Activated CD4-positive, CD25-positive, alpha-beta regulatory T cell treated with anti-CD3 and anti-CD28 coated beads, Interleukin-2, amount 50 U/mL, for 72 hours (primary cell): ENCODE measurements around the gene DHRSX.
"Not testable (repeated sequence)": the region's sequence is repeated elsewhere in the genome, so short reads cannot be mapped to it uniquely, and the experiment has no call there.

Experiments
- DNase-seq: peaks from one replicate; pipeline ENCODE4 v3.0.0; 2021

Gene DHRSX

DNA sequence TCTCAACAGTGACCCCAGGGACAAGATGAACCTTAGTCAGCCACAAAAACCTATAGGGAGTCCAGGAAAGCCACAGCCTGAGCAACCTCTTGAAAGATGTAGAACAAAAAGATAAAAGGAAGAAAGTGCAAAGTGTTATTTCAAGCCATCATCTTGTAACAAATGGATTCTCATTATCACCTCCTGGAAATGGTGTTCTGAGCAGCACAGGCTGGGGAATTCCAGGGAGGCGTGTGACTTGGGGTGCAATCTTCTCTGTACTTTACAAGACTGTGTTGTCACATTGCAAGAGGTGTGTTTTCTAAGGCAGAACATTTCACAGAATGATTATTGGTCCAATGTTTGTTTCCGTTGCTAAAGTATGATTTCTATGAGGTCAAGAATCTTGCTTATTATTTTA is 214.0 kb downstream of the DHRSX start:
- no peak for DNase-seq

DNA sequence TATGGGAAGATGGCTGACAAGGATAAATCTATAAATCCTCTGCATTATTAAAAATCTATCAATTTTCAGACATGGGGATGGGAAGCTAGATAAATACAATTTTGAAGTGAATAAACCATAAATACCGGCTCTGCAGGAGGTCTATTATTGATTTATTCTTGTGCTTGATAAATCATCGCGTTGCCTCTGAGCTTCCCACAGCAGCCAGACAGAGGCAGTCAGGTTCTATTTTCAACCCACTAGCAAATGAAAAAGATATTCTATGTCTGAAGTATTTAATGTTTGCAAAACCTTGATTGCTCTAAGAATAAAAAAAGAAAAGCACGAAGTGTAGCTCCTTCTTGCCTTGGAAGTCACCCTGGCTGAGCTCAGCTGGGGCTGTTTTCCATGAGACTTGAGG is 216.2 kb downstream of the DHRSX start:
- no peak for DNase-seq

- no peak for DNase-seq
These were observed 216.6 kb downstream of the DHRSX start for GRCh38 chrX:2284133-2284532.

DNA sequence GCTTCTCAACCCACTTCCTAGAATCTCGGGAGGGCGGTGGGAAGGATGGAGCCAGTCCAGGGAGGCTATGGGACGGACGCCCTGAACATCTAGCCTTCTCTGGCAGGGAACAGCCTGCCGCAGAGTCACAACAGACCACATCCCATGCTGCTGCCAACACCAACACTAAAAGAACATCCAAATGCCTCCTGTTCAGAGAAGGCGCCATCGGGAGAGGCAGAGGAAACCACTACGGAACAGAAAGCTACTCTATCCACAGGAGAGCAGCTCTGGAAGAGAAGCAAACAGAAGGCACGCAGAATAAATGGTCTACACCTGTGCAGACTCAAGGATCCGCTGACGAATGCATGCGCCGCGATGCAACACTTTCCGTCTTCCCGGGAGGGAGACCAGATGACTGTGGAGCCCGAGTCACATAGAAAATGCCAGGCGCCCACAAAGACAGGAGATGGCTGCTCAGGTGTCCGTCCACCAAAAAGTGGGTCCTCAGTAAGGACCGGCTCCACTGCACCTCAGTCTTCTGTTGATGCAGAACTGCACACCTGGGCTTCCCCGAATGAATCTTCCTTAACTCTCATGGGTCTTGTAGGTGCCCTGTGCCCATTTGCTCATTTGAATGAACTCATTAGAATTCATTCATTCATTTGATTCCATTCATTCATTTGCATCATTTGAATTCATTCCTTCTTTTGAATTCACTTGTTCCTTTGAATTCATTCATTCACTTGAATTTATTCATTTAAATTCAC is 217.5 kb downstream of the DHRSX start:
- no peak for DNase-seq

- DNase-seq, result no peak
These were observed 218.2 kb downstream of the DHRSX start for GRCh38 chrX:2282490-2283090.

GRCh38 chrX:2272337-2272736 is 228.4 kb downstream of the DHRSX start:
- no peak for DNase-seq

DNA sequence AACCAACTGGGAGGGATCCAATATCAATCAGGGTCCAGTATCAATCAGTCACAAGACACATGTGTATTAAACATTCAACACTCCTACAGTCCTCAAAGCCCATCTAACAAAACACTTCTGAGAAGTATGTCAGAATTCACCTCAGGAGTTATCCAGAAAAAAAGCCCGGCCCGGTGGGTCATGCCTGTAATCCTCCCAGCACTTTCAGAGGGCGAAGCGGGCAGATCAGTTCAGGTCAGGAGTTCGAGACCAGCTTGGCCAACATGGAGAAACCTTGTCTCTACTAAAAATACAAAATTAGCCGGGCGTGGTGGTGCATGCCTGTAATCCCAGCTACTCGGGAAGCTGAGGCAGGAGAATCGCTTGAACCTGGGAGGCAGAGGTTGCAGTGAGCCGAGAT is 229.2 kb downstream of the DHRSX start:
- not testable (repeated sequence) for DNase-seq

DNA sequence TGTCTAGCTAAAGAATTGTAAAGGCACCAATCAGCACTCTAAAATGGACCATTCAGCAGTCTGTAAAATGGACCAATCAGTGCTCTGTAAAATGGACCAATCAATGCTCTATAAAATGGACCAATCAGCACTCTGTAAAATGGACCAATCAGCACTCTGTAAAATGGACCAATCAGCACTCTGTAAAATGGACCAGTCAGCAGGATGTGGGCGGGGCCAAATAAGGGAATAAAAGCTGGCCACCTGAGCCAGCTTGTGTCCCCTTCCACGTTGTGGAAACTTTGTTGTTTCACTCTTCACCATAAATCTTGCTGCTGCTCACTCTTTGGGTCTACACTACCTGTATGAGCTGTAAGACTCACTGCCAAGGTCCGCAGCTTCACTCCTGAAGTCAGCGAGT is 230.0 kb downstream of the DHRSX start:
- not testable (repeated sequence) for DNase-seq

GRCh38 chrX:2267890-2268289 is 232.9 kb downstream of the DHRSX start:
- no peak for DNase-seq

DNA sequence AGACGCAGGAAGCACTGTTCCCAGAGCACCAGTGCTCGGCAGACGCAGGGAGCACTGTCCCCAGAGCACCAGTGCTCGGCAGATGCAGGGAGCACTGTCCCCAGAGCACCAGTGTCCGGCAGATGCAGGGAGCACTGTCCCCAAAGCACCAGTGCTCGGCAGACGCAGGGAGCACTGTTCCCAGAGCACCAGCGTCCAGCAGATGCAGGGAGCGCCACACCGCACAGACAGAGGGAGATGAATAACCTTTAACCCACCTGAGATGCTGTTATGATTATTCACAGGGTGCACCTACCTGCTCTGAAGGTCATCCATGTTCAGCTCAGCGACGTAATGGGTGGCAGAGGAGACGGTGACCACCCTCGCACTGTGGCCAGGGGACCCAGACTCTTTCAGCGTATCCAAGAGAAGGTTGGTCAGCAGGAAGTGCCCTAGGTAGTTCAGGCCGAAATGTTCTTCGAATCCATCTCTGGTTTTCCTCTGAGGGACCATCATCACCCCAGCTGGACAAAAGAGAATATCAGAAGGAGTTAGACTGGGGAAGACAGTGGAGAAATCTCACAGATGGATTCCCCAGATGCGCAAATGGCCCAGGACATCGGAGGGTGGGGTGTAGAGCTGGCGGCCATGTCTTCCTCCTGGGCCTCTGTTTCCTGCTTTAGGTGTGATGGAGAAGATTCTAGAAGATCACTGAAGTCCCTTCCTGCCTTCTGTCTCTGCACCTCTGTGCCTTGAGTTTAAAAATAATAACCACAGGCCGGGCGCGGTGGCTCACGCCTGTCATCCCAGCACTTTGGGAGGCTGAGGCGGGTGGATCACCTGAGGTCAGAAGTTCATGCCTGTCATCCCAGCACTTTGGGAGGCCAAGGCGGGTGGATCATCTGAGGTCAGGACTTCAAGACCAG is 234.1 kb downstream of the DHRSX start:
- no peak for DNase-seq

DNA sequence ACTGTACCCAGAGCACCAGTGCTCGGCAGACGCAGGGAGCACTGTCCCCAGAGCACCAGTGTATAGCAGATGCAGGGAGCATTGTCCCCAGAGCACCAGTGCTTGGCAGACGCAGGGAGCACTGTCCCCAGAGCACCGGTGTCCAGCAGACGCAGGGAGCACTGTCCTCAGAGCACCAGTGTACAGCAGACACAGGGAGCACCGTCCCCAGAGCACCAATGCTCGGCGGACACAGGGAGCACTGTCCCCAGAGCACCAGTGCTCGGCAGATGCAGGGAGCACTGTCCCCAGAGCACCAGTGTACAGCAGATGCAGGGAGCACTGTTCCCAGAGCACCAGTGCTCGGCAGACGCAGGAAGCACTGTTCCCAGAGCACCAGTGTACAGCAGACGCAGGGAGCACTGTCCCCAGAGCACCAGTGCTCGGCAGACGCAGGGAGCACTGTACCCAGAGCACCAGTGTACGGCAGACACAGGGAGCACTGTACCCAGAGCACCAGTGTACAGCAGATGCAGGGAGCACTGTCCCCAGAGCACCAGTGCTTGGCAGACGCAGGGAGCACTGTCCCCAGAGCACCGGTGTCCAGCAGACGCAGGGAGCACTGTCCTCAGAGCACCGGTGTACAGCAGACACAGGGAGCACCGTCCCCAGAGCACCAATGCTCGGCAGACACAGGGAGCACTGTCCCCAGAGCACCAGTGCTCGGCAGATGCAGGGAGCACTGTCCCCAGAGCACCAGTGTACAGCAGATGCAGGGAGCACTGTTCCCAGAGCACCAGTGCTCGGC is 234.9 kb downstream of the DHRSX start:
- not testable (repeated sequence) for DNase-seq

- DNase-seq, result no peak
These were observed 236.4 kb downstream of the DHRSX start for GRCh38 chrX:2264179-2265030.

DNA sequence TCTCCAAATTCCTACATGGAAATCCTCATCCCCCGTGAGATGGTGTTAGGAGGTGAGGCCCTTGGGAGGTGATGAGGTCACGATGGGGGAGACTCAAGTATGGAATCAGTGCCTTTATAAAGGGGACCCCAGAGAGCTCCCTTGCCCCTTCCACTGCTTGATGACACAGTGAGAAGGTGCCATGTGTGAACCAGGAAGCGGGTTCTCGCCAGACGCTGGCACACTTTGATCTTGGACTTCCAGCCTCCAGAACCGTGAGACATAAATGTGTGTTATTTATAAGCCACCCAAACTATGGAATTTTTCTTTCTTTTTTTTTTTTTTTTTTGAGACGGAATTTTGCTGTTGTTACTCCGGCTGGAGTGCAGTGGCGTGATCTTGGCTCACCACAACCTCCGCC is 237.6 kb downstream of the DHRSX start:
- DNase-seq, result no peak

GRCh38 chrX:2262668-2263055 is 238.1 kb downstream of the DHRSX start:
- no peak for DNase-seq

- no peak for DNase-seq
These were observed 238.7 kb downstream of the DHRSX start for GRCh38 chrX:2261831-2262667.

- DNase-seq, result no peak
These were observed 248.3 kb downstream of the DHRSX start for GRCh38 chrX:2252331-2253065.

DNA sequence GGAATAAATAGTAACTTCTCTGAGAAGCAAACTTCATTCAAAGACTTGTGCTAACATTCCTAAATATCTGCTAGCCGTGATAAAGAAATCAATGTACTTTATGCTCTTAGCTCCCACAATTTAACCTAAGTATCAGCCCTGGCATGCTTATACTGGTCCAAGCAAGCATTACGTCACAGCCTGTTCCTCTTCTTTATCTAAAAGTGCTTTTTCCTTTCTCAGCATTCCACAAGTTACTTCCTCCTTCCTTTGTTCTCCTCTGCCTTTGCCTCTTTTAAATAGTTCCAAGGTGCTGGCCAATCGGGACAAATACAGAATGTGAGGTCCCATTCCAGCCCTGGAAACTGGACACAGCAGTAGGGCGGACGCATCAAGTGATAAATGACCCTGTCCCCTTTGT is 249.6 kb downstream of the DHRSX start:
- no peak for DNase-seq

DNA sequence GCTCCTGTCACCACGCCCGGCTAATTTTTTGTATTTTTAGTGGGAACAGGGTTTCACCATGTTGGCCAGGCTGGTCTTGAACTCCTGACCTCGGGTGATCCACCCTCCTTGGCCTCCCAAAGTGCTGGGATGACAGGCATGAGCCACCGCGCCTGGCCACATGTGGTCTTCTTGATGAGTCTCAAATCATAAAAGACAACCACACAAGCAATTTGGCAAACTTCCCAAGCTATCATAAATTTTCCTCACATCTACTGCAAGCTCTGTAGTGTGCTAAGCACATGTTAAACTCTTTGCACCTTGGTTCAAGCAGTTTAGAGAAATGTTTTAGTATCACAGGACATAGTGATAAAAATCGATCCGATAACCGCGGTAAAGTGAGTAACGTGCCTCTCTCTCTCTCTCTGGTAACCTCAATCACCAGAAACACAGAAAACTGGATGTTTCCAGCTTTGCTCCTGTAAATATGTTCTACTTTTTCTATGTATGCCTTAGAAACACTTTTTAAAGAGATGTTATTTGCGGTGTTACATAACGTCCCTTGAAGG is 256.8 kb downstream of the DHRSX start:
- DNase-seq, result no peak

DNA sequence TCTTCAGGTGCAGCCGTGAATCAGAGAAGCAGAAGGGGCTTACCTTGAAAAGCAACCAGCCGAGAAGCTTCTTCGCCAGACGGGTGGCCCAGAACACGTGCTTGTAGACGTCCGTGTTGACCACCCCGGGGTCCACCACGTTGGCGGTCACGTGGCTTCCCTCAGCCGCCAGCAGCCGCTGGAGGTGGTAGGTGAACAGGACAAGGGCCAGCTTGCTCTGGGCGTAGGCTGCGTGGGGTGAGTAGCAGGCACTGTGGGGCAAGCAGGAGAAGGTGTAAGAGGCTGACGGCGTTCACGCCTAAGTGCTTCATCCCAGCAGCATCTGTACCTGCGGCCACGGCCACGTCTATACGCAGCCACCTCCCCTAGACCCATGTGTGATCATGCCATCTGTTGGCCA is 257.8 kb downstream of the DHRSX start:
- no peak for DNase-seq

DNA sequence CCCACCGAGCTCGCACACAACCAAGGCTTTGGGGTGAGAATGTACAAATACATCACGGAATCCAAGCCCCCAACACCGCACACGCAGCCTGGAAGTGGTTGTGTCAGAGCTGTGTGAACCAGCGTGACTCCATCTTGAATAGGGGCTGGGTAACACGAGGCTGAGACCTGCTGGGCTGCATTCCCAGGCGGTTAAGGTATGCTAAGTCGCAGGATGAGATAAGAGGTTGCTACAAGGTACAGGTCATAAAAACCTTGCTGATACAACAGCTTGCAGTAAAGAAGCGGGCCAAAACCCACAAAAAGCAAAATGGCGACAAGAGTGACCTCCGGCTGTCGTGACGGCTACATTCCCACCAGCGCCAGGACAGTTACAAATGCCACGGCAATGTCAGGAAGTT is 258.4 kb downstream of the DHRSX start:
- DNase-seq, result no peak
